ENCODE data around the gene KLF16. TPM values are rescaled to one million over a fixed set of nuclear protein-coding genes. Genes with fewer than 3 reads are reported as not detected.

Gene KLF16
- total RNA-seq, 1 donor from 2014 or later = 52.4 TPM

GRCh38 chr19:1816530-1817298 is 46.7 kb downstream of the KLF16 start:
- DNase-seq (ENCODE audit: low read depth) = no peak
- no peak for TF ChIP-seq EZH2 (IDR thresholded peaks at IDR 0.05; ENCODE audit: insufficient read depth, low read length)
- TF ChIP-seq, protein P1, sequence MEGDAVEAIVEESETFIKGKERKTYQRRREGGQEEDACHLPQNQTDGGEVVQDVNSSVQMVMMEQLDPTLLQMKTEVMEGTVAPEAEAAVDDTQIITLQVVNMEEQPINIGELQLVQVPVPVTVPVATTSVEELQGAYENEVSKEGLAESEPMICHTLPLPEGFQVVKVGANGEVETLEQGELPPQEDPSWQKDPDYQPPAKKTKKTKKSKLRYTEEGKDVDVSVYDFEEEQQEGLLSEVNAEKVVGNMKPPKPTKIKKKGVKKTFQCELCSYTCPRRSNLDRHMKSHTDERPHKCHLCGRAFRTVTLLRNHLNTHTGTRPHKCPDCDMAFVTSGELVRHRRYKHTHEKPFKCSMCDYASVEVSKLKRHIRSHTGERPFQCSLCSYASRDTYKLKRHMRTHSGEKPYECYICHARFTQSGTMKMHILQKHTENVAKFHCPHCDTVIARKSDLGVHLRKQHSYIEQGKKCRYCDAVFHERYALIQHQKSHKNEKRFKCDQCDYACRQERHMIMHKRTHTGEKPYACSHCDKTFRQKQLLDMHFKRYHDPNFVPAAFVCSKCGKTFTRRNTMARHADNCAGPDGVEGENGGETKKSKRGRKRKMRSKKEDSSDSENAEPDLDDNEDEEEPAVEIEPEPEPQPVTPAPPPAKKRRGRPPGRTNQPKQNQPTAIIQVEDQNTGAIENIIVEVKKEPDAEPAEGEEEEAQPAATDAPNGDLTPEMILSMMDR (IDR thresholded peaks at IDR 0.05; ENCODE audit: insufficient read depth, low read depth, low read length) = no peak
- Histone ChIP-seq H2AFZ (ENCODE audit: low read depth, low read length) (no peak overlapping the region), H3K9ac (ENCODE audit: low read length) (no peak overlapping the region), H3K4me2 (ENCODE audit: low read length) (no peak overlapping the region), H3K27ac (ENCODE audit: low read depth, low read length) (no peak overlapping the region), H3K4me1 (ENCODE audit: insufficient read depth, low read length) (peaks cover 9% of the 10 kb centered on the region), H3K27me3 (ENCODE audit: insufficient read depth, low read length) (no peaks in the 10 kb centered on the region), H3K9me3 (ENCODE audit: insufficient read depth, low read depth, low read length) (no peaks in the 10 kb centered on the region), H3K4me3 (ENCODE audit: insufficient read depth, low read depth, low read length) (no peak overlapping the region), H3K36me3 (ENCODE audit: insufficient read depth, low read length) (no peaks in the 10 kb centered on the region), H3K79me2 (ENCODE audit: insufficient read depth, low read length) (no peaks in the 10 kb centered on the region), H4K20me1 (ENCODE audit: insufficient read depth, low read length) (peaks cover 5% of the 10 kb centered on the region)
- no peak for FAIRE-seq
- no peak overlapping the region for H3K27ac Mint-ChIP-seq (ENCODE audit: unreplicated experiment)
- no peaks in the 10 kb centered on the region for H3K27me3 Mint-ChIP-seq (ENCODE audit: low read depth, unreplicated experiment)
- peaks cover 1% of the 10 kb centered on the region for H3K36me3 Mint-ChIP-seq (ENCODE audit: low read depth, unreplicated experiment)
- H3K4me3 Mint-ChIP-seq (ENCODE audit: unreplicated experiment) = no peak overlapping the region
- no peaks in the 10 kb centered on the region for H3K4me1 Mint-ChIP-seq (ENCODE audit: low read depth, unreplicated experiment)
- peaks cover 2% of the 10 kb centered on the region for H3K9me3 Mint-ChIP-seq (ENCODE audit: unreplicated experiment)

GRCh38 chr19:1815605-1816529 is 47.5 kb downstream of the KLF16 start:
- H3K4me2 ChIP-seq (ENCODE audit: low read length) = no peak overlapping the region
- no peak overlapping the region for H3K27ac ChIP-seq (ENCODE audit: low read depth, low read length)
- no peaks in the 10 kb centered on the region for H3K36me3 ChIP-seq (ENCODE audit: insufficient read depth, low read length)
- no peaks in the 10 kb centered on the region for H3K79me2 ChIP-seq (ENCODE audit: insufficient read depth, low read length)
- H3K4me3 ChIP-seq (ENCODE audit: insufficient read depth, low read depth, low read length) = no peak overlapping the region
- H3K4me1 ChIP-seq (ENCODE audit: insufficient read depth, low read length) = peaks cover 14% of the 10 kb centered on the region
- H2AFZ ChIP-seq (ENCODE audit: low read depth, low read length) = no peak overlapping the region
- no peak for DNase-seq (ENCODE audit: low read depth)
- H3K27me3 ChIP-seq (ENCODE audit: insufficient read depth, low read length) = no peaks in the 10 kb centered on the region
- Mint-ChIP-seq H3K4me3 (ENCODE audit: unreplicated experiment) (no peak overlapping the region), H3K27ac (ENCODE audit: unreplicated experiment) (no peak overlapping the region), H3K4me1 (ENCODE audit: low read depth, unreplicated experiment) (no peaks in the 10 kb centered on the region), H3K9me3 (ENCODE audit: unreplicated experiment) (peaks cover 2% of the 10 kb centered on the region), H3K27me3 (ENCODE audit: low read depth, unreplicated experiment) (no peaks in the 10 kb centered on the region), H3K36me3 (ENCODE audit: low read depth, unreplicated experiment) (peaks cover 1% of the 10 kb centered on the region)
- FAIRE-seq = no peak
- no peak for TF ChIP-seq EZH2 (IDR thresholded peaks at IDR 0.05; ENCODE audit: insufficient read depth, low read length)
- TF ChIP-seq, protein P1 (IDR thresholded peaks at IDR 0.05; ENCODE audit: insufficient read depth, low read depth, low read length) = no peak
- no peak overlapping the region for H3K9ac ChIP-seq (ENCODE audit: low read length)
- no peaks in the 10 kb centered on the region for H3K9me3 ChIP-seq (ENCODE audit: insufficient read depth, low read depth, low read length)
- peaks cover 5% of the 10 kb centered on the region for H4K20me1 ChIP-seq (ENCODE audit: insufficient read depth, low read length)
